Spleen (tissue), 11 donors: ENCODE data around the gene PDE6A. TPM values are rescaled to one million over a fixed set of nuclear protein-coding genes. Genes with fewer than 3 reads are reported as not detected.

Experiments
- DNase-seq: peaks from one replicate; pipeline ENCODE4 v3.0.0-alpha.2; 2020
- H3K27ac ChIP-seq, 8 donors: fragments of 200-600 bp; sonication (generic) in 7 of 8; 1 replicate in 4 of 8; 2 replicates in 4 of 8; pipeline versions ENCODE4 v1.5.0 to v1.8.0; 2016 to 2021; ENCODE audit warnings: inconsistent platforms in 4 of 8, mild to moderate bottlenecking in 4 of 8, moderate library complexity in 1 of 8
- H3K27me3 ChIP-seq, 7 donors: fragments of 200-600 bp; sonication (generic) in 6 of 7; replicated peaks in 1 of 7; 1 replicate in 4 of 7; 2 replicates in 3 of 7; pipeline versions ENCODE4 v1.5.0 to v1.8.0; 2016 to 2021; ENCODE audit warnings: inconsistent platforms in 3 of 7, mild to moderate bottlenecking in 1 of 7
- H3K36me3 ChIP-seq, 6 donors: fragments of 200-600 bp; sonication (generic) in 5 of 6; 1 replicate in 4 of 6; 2 replicates in 2 of 6; pipeline versions ENCODE4 v1.5.0 to v1.8.0; 2016 to 2021; ENCODE audit warnings: inconsistent platforms in 2 of 6
- H3K4me1 ChIP-seq, 6 donors: fragments of 200-600 bp; sonication (generic) in 5 of 6; 1 replicate in 3 of 6; 2 replicates in 3 of 6; pipeline versions ENCODE4 v1.5.0 to v1.8.0; 2016 to 2021; ENCODE audit warnings: inconsistent platforms in 3 of 6
- H3K4me3 ChIP-seq, 8 donors: fragments of 200-600 bp; sonication (generic) in 7 of 8; 1 replicate in 4 of 8; 2 replicates in 4 of 8; pipeline versions ENCODE4 v1.5.0 to v1.8.0; 2016 to 2021; ENCODE audit warnings: inconsistent platforms in 4 of 8, mild to moderate bottlenecking in 4 of 8, moderate library complexity in 2 of 8
- H3K9me3 ChIP-seq, 8 donors: fragments of 200-600 bp; sonication (generic) in 7 of 8; 1 replicate in 4 of 8; 2 replicates in 4 of 8; pipeline versions ENCODE4 v1.5.0 to v1.8.0; 2016 to 2021; ENCODE audit warnings: inconsistent platforms in 4 of 8
- POLR2A ChIP-seq, 3 donors: fragments of 450-650 bp; IDR thresholded peaks; one replicate each; pipeline ENCODE4 v1.5.1; 2017; ENCODE audit warnings: antibody characterized with exemption in 3 of 3, mild to moderate bottlenecking in 1 of 3
- POLR2AphosphoS5 ChIP-seq, 3 donors: sonication (generic); formaldehyde crosslinking; IDR thresholded peaks; one replicate each; pipeline ENCODE4 v1.5.1; 2017; ENCODE audit warnings: antibody characterized with exemption in 3 of 3
- WGBS, 5 donors: extraction: QIAGEN DNeasy Blood & Tissue Kit in 3 of 5; methylation state at CpG; one replicate each; pipeline versions ENCODE4 v1.1.5 to v1.1.7; 2013 to 2018; 5-methylcytosine and 5-hydroxymethylcytosine counted together
- intact Hi-C: fragments of 100-400 bp; cut with DNase I; formaldehyde crosslinking; loops from one replicate; pipeline ENCODE4 v1.15.0; 2023; ENCODE audit warnings: low total_unique reads
- polyA plus RNA-seq, 3 donors: library from polyadenylated mRNA; stranded (reverse); fragments of 200-250 nt; gene quantifications; one replicate each; pipeline ENCODE4 v1.2.1, GENCODE V29; 2013
- total RNA-seq, 7 donors: library from RNA; depleted of rRNA in 3 of 7; stranded (reverse); fragments of >200 nt in 3 of 7; fragmentation: NEBNext Ultra II Directional in 4 of 7; extraction: Animal tissue kit (Norgen Biotek cat#: 25700) in 4 of 7; gene quantifications; one replicate each; pipeline versions ENCODE4 v1.1.0 to v1.2.1, GENCODE V29; 2016 to 2021
- TF ChIP-seq, protein P1 (sequence below), 11 experiments: fragments of 200-600 bp in 7 of 11; fragments of 450-650 bp in 4 of 11; sonication (generic) in 4 of 11; IDR thresholded peaks in 8 of 11; conservative IDR thresholded peaks in 3 of 11; 1 replicate in 7 of 11; 2 replicates in 4 of 11; pipeline versions ENCODE4 v1.4.0 to v1.8.0; 2016 to 2021; ENCODE audit warnings: antibody characterized with exemption in 11 of 11, inconsistent platforms in 4 of 11, mild to moderate bottlenecking in 1 of 11
- donor health status: healthy with polysubstance abuse.
- donor health status: DM: no; HTN: no; CAD: no; lungs with moderate emphysema.
- donor health status: DM: no; HTN: no; CAD: no.
- donor health status: Bipolar disorder and iron deficiency.
- donor health status: healthy.
- donor health status: DM: no; HTN: no; CAD: no.
- donor health status: DM: yes; HTN: yes; CAD: no.

Gene PDE6A
- total and polyA plus RNA-seq, 10 donors, result not detected

DNA sequence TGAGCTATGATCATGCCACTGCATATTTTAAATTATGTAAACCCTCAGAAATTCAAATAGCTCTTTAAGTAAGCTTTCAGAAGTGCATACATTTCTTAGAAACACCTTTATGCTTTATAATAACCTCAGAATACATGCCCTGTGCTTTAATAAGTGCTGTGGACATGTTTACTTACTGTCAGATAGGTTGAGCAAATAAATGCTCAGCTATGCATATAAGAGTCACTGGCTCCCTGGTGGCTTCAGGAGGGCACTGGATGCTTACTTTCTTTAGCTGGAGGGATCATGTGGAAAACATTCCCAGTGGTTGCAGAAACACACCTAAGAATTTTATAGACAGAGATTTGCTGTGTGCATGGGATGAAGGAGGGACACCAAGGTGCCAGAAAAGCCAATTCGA, 74.4 kb downstream of the PDE6A start:
- 81 to 100% (median 87%) methylated on average over 1 of the region's 1 CpG for WGBS, 5 donors
- H3K36me3 ChIP-seq, result no peaks in the 10 kb centered on the region
- H3K27ac ChIP-seq, result no peak overlapping the region
- no peaks in the 10 kb centered on the region for H3K4me1 ChIP-seq
- H3K4me3 ChIP-seq, result no peak overlapping the region
- no peak for DNase-seq
- H3K9me3 ChIP-seq, result no peaks in the 10 kb centered on the region
- intact Hi-C loops, result no loop called here
- H3K27me3 ChIP-seq, result no peaks in the 10 kb centered on the region
- TF ChIP-seq, protein P1, sequence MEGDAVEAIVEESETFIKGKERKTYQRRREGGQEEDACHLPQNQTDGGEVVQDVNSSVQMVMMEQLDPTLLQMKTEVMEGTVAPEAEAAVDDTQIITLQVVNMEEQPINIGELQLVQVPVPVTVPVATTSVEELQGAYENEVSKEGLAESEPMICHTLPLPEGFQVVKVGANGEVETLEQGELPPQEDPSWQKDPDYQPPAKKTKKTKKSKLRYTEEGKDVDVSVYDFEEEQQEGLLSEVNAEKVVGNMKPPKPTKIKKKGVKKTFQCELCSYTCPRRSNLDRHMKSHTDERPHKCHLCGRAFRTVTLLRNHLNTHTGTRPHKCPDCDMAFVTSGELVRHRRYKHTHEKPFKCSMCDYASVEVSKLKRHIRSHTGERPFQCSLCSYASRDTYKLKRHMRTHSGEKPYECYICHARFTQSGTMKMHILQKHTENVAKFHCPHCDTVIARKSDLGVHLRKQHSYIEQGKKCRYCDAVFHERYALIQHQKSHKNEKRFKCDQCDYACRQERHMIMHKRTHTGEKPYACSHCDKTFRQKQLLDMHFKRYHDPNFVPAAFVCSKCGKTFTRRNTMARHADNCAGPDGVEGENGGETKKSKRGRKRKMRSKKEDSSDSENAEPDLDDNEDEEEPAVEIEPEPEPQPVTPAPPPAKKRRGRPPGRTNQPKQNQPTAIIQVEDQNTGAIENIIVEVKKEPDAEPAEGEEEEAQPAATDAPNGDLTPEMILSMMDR (IDR thresholded peaks at IDR 0.05 in 8 of 11, conservative IDR thresholded peaks at IDR 0.05 in 3 of 11), result no peak
- TF ChIP-seq POLR2A (IDR thresholded peaks at IDR 0.05), result no peak
- TF ChIP-seq POLR2AphosphoS5 (IDR thresholded peaks at IDR 0.05), result no peak

DNA sequence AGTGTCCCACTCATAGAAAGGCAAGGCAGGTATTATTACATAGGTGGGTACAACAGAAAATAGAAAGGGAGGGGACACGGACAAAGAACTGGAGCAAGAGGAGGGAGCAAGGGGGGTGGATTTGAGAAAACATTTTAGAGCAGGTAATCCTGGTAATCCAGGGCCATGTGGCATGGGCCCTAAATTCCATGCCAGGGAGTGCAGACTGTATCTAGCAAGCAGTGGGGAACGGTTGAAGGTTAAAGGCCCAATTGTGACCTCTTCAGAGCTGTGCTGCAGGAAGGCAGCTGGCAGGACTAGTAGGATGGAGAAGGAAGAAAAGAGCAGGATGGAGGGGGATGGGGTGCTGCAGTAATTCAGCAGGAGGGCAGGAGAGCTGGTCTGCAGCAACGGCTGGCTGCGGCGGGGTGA, 75.2 kb downstream of the PDE6A start:
- H3K36me3 ChIP-seq, result no peaks in the 10 kb centered on the region
- no peak for DNase-seq
- TF ChIP-seq, protein P1 (IDR thresholded peaks at IDR 0.05 in 8 of 11, conservative IDR thresholded peaks at IDR 0.05 in 3 of 11), result no peak
- no peak for TF ChIP-seq POLR2A (IDR thresholded peaks at IDR 0.05)
- no peak for TF ChIP-seq POLR2AphosphoS5 (IDR thresholded peaks at IDR 0.05)
- intact Hi-C loops, result no loop called here
- H3K4me1 ChIP-seq, result no peaks in the 10 kb centered on the region
- H3K27ac ChIP-seq, result no peak overlapping the region
- H3K27me3 ChIP-seq, result no peaks in the 10 kb centered on the region
- H3K9me3 ChIP-seq, result no peaks in the 10 kb centered on the region
- H3K4me3 ChIP-seq, result no peak overlapping the region
- WGBS, 5 donors, result 83 to 95% (median 88%) methylated on average over 5 of the region's 5 CpGs

DNA sequence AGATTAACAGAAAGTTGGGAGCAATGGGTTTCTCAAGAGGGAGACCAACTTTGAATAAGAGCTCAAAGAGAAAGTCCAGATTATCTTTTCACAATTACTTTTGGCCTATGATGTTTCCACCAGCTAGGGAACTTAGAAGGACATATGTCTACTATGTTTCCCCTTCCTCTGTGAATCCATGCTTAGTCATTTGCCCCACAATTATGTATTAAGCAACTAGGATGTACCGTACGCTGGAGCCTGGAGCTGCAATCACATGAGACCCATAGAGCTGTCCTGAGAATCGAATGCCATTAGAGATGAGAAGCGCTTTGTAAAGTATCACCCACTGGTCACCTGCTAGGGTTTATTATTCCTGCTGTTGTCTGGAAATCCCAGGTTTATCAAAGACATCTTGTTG, 78.8 kb downstream of the PDE6A start:
- whole genome bisulfite sequencing, 5 donors, result 64 to 94% (median 79%) methylated on average over 4 of the region's 4 CpGs
- intact Hi-C loops, result no loop called here

DNA sequence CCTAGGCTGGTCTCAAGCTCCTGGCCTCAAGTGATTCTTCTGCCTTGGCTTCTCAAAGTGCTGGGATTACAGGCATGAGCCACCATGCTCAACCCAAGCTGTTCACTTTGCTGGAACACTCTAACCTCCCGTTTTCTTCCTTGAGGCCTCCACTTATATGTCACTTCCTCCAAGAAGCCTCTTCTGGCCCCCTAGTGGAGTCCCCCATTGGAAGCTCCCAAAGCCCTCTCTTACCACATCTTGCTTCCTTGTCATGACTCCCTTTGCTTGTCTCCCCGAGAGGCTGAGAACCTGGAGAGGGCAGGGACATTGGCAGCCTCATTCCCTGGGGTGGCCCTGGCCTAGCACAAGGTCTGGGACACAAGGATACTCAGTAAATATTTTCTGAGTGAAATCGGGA, 80.8 kb downstream of the PDE6A start:
- peaks cover 0 to 11% (median 6%) of the 10 kb centered on the region in 6 donors for H3K4me1 ChIP-seq
- WGBS, 5 donors, result 81 to 87% (median 82%) methylated on average over 3 of the region's 3 CpGs
- H3K27ac ChIP-seq, result no peak overlapping the region
- H3K36me3 ChIP-seq, result no peaks in the 10 kb centered on the region
- no peaks in the 10 kb centered on the region for H3K27me3 ChIP-seq
- H3K4me3 ChIP-seq, result no peak overlapping the region
- intact Hi-C loops, result no loop called here
- no peaks in the 10 kb centered on the region for H3K9me3 ChIP-seq
- DNase-seq, result no peak
- TF ChIP-seq, protein P1 (IDR thresholded peaks at IDR 0.05 in 8 of 11, conservative IDR thresholded peaks at IDR 0.05 in 3 of 11), result no peak
- TF ChIP-seq POLR2AphosphoS5 (IDR thresholded peaks at IDR 0.05) (no peak), POLR2A (IDR thresholded peaks at IDR 0.05) (no peak)

More for the DNA sequence above, 78.8 kb downstream of the PDE6A start:
- H3K27me3 ChIP-seq, result no peaks in the 10 kb centered on the region
- H3K27ac ChIP-seq, result no peak overlapping the region
- DNase-seq, result no peak
- peaks cover 0 to 9% (median 4%) of the 10 kb centered on the region in 6 donors for H3K4me1 ChIP-seq
- no peaks in the 10 kb centered on the region for H3K36me3 ChIP-seq
- no peak for TF ChIP-seq POLR2A (IDR thresholded peaks at IDR 0.05)
- TF ChIP-seq POLR2AphosphoS5 (IDR thresholded peaks at IDR 0.05), result no peak
- TF ChIP-seq, protein P1 (IDR thresholded peaks at IDR 0.05 in 8 of 11, conservative IDR thresholded peaks at IDR 0.05 in 3 of 11), result no peak
- no peaks in the 10 kb centered on the region for H3K9me3 ChIP-seq
- no peak overlapping the region for H3K4me3 ChIP-seq
